Measurements from ENCODE around the gene ANKIB1.
"Not testable (repeated sequence)": the region's sequence is repeated elsewhere in the genome, so short reads cannot be mapped to it uniquely, and the experiment has no call there.

Gene ANKIB1

GRCh38 chr7:92402920-92403759 is 157.4 kb downstream of the ANKIB1 start:
- no peak for DNase-seq (ENCODE audit: low spot score)
- TF ChIP-seq, protein P1, sequence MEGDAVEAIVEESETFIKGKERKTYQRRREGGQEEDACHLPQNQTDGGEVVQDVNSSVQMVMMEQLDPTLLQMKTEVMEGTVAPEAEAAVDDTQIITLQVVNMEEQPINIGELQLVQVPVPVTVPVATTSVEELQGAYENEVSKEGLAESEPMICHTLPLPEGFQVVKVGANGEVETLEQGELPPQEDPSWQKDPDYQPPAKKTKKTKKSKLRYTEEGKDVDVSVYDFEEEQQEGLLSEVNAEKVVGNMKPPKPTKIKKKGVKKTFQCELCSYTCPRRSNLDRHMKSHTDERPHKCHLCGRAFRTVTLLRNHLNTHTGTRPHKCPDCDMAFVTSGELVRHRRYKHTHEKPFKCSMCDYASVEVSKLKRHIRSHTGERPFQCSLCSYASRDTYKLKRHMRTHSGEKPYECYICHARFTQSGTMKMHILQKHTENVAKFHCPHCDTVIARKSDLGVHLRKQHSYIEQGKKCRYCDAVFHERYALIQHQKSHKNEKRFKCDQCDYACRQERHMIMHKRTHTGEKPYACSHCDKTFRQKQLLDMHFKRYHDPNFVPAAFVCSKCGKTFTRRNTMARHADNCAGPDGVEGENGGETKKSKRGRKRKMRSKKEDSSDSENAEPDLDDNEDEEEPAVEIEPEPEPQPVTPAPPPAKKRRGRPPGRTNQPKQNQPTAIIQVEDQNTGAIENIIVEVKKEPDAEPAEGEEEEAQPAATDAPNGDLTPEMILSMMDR (IDR thresholded peaks at IDR 0.05; ENCODE audit: extremely low read depth, missing control alignments), result no peak

- TF ChIP-seq, protein P1 (IDR thresholded peaks at IDR 0.05; ENCODE audit: extremely low read depth, missing control alignments), result no peak
- no peak for DNase-seq (ENCODE audit: low spot score)
Measured at GRCh38 chr7:92403760-92404074, 157.9 kb downstream of the ANKIB1 start.

GRCh38 chr7:92404170-92404614 is 158.4 kb downstream of the ANKIB1 start:
- DNase-seq (ENCODE audit: low spot score), result no peak
- TF ChIP-seq, protein P1 (IDR thresholded peaks at IDR 0.05; ENCODE audit: extremely low read depth, missing control alignments), result no peak

- TF ChIP-seq, protein P1 (IDR thresholded peaks at IDR 0.05; ENCODE audit: extremely low read depth, missing control alignments), result no peak
- no peak for DNase-seq (ENCODE audit: low spot score)
Measured at GRCh38 chr7:92409357-92409756, 163.6 kb downstream of the ANKIB1 start.

DNA sequence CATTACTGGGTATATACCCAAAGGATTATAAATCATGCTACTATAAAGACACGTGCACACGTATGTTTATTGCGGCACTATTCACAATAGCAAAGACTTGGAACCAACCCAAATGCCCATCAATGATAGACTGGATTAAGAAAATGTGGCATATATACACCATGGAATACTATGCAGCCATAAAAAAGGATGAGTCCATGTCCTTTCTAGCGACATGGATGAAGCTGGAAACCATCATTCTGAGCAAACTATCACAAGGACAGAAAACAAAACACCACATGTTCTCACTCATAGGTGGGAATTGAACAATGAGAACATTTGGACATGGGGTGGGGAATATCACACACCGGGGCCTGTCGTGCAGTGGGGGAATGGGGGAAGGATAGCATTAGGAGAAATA is 164.4 kb downstream of the ANKIB1 start:
- not testable (repeated sequence) for DNase-seq (ENCODE audit: low spot score)

GRCh38 chr7:92412745-92413144 is 167.0 kb downstream of the ANKIB1 start:
- TF ChIP-seq, protein P1 (IDR thresholded peaks at IDR 0.05; ENCODE audit: extremely low read depth, missing control alignments), result no peak
- DNase-seq (ENCODE audit: low spot score), result no peak

GRCh38 chr7:92413550-92413949 is 167.8 kb downstream of the ANKIB1 start:
- TF ChIP-seq, protein P1 (IDR thresholded peaks at IDR 0.05; ENCODE audit: extremely low read depth, missing control alignments), result no peak

DNA sequence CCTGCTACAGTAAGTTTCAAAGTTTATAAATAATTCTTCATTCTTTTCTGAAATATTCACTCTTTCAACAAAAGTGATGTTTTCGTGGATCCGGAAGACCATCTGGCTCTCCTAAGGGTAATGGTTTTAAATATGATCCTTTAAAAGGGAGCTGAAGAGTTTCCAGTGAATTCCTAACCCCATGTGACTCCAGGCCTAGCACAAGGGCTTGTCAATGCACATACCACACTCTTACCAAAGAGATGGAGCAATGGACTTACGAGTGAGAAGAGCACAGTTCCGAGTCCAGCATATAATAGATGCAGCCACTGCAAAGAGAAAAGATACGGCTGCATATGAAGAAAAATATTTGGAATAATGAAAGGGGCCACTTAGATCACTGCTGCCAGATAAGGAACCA is 169.5 kb downstream of the ANKIB1 start:
- DNase-seq (ENCODE audit: low spot score), result no peak
- TF ChIP-seq, protein P1 (IDR thresholded peaks at IDR 0.05; ENCODE audit: extremely low read depth, missing control alignments), result no peak

More at GRCh38 chr7:92413550-92413949, 167.8 kb downstream of the ANKIB1 start:
- no peak for DNase-seq (ENCODE audit: low spot score)
